ENCODE results near the gene BIRC7. TPM values are rescaled to one million over a fixed set of nuclear protein-coding genes. Genes with fewer than 3 reads are reported as not detected.

Gene BIRC7
- total RNA-seq, 1 donor from 2014 or later, result 10.6 TPM

GRCh38 chr20:63196768-63197470 lies 38.8 kb upstream of the BIRC7 start:
- no peak for TF ChIP-seq CTCF (conservative IDR thresholded peaks at IDR 0.05; ENCODE audit: low read depth, low read length)
- H3K4me3 ChIP-seq (ENCODE audit: low read depth, low read length), result no peak overlapping the region
- no peak for DNase-seq (ENCODE audit: low read depth)

DNA sequence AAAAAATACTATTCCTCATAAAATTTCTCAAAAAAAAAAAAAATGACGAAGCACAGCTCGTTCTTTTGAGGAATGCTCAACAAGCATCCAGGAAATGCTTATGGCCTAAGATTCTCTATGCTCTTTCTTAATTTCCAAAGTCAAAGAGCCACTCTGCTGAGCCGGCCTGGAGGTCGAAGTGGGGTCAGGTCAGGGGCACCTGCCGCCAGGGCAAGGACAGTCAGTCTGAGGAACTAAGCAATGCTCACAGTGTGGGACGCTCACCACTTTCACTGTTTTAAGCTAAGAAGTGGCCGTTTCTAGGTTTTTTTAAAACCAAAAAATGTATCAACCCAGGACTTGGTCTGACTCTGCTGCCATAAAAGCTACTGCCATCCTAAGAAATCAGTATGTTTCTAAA lies 37.1 kb upstream of the BIRC7 start:
- TF ChIP-seq CTCF (conservative IDR thresholded peaks at IDR 0.05; ENCODE audit: low read depth, low read length), result no peak
- no peak for DNase-seq (ENCODE audit: low read depth)
- no peak overlapping the region for H3K4me3 ChIP-seq (ENCODE audit: low read depth, low read length)

- no peak overlapping the region for H3K4me3 ChIP-seq (ENCODE audit: low read depth, low read length)
- DNase-seq (ENCODE audit: low read depth), result no peak
- TF ChIP-seq CTCF (conservative IDR thresholded peaks at IDR 0.05; ENCODE audit: low read depth, low read length), result no peak
Measured at GRCh38 chr20:63202021-63202420, 33.7 kb upstream of the BIRC7 start.

DNA sequence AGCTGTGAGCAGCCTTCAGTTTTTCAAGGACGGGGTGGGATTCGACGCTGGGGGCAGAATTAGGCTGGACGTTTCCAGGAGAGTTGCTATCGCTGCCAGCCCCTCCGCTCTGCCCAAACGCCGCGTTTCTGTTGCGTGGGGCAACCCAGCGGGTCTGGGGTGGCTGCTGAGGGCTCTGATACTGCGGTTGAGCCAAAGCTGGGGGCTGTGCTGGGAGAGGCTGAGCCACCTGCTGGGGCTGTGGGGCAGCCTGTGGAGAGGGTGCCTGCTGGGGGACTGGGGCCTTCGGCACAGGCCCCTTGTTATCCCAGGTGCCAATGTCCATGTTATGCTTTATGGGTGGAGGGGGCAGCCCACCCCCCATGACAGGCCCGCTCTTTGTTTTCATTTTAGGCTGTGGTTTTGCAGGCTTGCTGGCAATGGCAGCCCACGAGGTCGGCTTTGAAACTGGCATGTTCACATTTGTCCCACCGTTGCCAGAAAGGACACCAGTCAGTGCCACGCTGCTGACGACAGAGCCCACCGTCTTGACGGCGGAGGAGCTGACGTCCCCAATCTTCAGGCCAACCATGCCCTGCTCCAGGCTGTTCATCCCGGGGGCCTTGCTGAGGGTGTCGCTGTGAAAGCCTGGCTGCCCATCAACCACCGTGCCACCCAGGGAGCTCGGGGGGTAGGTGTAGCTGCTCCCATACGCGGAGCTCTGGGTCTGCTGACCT lies 32.7 kb upstream of the BIRC7 start:
- no peak for TF ChIP-seq CTCF (conservative IDR thresholded peaks at IDR 0.05; ENCODE audit: low read depth, low read length)
- DNase-seq (ENCODE audit: low read depth), result no peak
- H3K4me3 ChIP-seq (ENCODE audit: low read depth, low read length), result no peak overlapping the region

DNA sequence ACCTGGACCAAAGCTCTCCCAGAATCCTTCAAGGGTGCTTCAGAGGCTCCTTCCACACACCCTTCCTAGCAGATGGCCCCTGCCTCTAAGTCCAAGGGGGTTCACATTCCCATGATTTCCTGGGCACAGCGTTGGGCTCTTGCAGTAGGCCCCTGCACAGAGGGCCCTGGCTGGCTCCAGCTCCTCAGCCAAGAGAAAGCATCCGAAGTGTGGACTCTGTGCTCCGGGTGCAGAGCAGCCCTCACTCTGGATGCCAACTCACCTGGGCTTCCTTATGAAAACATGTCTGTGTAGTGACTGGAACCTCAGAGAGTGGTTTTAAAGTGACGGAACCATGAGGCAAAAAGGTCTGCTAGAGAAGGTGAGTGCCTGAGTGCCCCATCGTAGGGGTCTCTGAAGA lies 31.3 kb upstream of the BIRC7 start:
- DNase-seq (ENCODE audit: low read depth), result no peak
- no peak for TF ChIP-seq CTCF (conservative IDR thresholded peaks at IDR 0.05; ENCODE audit: low read depth, low read length)
- no peak overlapping the region for H3K4me3 ChIP-seq (ENCODE audit: low read depth, low read length)

DNA sequence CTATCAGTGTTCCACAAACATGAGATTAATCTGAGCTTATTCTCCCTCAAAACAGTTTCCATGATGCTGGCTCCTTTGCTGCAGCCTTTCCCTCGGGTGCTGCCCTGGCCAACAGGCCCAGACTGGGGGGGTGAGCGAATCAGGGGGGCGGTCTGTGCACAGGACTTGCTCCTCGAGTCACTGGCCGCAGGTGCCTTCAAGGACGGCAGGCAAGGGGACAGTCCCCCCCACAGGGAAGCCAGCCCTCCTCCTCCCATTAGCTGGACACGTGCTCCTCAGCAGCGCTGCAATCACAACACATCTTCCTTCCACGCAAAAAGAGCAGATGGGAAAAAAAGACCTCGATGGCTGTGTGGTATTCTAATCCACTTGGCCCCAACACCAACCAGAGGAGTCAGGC lies 29.8 kb upstream of the BIRC7 start:
- H3K4me3 ChIP-seq (ENCODE audit: low read depth, low read length), result no peak overlapping the region
- TF ChIP-seq CTCF (conservative IDR thresholded peaks at IDR 0.05; ENCODE audit: low read depth, low read length), result no peak
- DNase-seq (ENCODE audit: low read depth), result no peak

DNA sequence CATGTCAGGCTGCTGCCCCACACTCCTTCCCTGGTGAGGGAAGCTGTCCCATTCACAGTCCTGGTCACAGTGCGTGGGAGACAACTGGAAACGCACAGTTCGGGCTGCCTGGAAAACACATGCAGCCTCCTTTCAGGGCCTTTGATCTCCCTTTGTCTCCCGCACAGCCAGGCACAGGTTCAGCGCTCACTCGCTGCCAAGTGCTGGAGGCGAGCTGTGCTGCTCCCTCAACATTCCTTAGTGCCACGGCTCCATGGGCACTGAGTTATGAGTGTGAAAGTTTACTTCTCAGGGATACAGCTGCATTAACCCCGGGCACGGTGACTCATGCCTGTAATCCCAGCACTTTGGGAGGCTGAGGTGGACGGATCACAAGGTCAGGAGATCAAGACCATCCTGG lies 28.8 kb upstream of the BIRC7 start:
- no peak overlapping the region for H3K4me3 ChIP-seq (ENCODE audit: low read depth, low read length)
- DNase-seq (ENCODE audit: low read depth), result peak; percentile 75
- no peak for TF ChIP-seq CTCF (conservative IDR thresholded peaks at IDR 0.05; ENCODE audit: low read depth, low read length)
